T-helper 1 cell treated with Interleukin-12 subunit alpha and Interleukin-12 subunit beta and Interleukin-4 antibody, amounts not matched to agents 30 ng/mL and 1 ng/mL, for 36 hours (primary cell): ENCODE results near the gene MYLK4. TPM values are rescaled to one million over a fixed set of nuclear protein-coding genes. Genes with fewer than 3 reads are reported as not detected.

Experiments used
- intact Hi-C: fragments of 100-400 bp; cut with micrococcal nuclease; formaldehyde crosslinking; loops from one replicate; pipeline ENCODE4 v1.15.1; 2024
- total RNA-seq: library from RNA; stranded (reverse); gene quantifications from 2 replicates; pipeline ENCODE4 v1.2.3, GENCODE V29; 2022

MYLK4 gene
- total RNA-seq, 1 donor from 2014 or later = 0.29 TPM

- intact Hi-C loops = no loop called here
Observed at GRCh38 chr6:2713473-2714110, 37.1 kb downstream of the MYLK4 start.

DNA sequence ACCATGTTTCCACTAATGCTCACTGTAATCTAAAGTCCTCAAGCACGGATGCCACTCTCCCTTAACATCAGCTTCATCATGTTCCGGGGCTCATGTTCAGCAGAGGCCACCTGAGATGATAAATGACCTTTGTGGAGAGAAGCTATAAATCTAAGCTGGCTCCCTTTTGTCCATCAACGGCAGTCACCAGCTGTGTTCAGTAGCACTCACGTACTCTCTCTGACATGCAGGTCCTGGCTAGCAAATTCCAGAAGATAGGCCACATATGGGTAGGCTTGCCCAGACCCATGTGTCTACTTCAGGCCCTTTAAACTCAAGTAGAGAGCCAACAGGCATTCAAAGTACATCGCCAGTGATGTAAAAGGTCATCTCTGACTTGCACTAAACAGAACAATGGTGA is 38.6 kb downstream of the MYLK4 start:
- intact Hi-C loops = no loop called here

DNA sequence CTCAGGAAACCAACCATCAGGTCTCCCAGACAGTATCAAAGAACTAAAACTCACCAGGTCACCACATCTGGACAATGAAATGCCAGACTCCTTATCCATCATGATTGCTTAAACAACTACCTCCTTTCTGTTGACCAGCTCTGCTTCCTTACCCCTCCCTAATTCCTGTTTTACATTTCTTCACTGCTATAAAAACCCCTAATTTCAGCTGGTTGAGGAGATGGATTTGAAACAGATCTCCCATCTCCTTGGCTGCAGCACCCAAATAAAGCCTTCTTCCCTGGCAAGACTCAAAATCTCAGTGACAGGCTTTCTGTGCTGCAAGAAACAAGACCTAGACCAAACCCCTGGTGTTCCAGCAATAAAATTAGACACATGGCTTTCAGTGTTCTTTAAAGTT is 40.3 kb downstream of the MYLK4 start:
- intact Hi-C loops = no loop called here

DNA sequence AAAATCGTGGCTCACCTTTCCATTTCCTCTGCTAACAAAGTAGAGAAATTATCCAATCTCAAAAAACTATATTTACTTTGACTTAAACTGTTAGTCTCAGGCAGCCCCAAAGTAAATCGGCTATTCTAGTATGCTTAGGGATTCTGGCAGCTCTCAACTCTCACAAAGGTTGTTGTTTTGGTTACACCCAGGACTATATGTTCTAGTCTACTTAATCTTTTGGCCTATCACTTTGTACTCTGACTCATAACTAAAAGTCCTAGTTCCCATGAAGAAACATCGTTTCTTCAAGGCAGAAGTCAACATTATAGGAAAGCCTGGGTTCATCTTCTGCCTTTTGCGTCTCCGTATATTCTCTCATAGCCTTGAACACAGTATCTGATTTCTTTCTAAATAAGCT is 42.3 kb downstream of the MYLK4 start:
- intact Hi-C loops = no loop called here

GRCh38 chr6:2706558-2706957 is 44.2 kb downstream of the MYLK4 start:
- intact Hi-C loops = no loop called here

DNA sequence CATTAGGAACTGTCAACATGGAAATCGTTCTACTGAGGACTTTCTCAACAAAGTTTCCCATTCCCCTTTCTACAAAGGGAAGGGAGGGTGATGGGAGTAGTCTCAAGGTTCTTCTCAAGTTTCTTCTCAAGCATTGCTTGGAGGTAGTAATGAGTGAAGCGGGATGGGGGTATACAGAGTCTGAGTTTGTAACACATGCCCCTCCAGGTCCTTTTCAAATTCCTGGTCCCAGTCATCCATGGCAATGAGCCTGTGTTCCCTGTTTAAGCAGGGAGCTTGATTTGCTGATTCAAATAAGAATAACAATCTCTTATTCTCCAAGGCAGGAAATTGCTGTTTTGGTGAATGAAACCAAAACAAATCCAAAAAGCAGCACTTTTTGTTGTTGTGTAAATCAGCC is 45.5 kb downstream of the MYLK4 start:
- intact Hi-C loops = no loop called here

DNA sequence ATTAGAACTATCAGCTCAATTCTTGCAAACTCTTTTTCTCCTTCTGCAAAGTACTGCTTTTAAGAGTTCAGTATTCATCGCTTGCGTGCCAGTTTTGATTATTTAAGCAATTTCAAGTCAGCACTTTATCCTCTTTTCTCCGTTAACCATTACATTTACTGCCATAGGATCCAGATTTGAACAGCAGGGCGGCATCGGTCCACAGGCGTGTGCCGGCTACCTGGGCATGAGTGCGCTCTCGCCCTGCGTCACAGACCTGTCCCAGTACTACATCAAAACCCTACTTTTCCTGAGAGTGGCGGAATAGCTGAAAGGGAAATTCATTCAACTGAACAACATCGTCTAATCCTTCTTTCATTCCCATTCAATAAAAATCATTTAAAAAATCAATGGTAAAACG is 53.4 kb downstream of the MYLK4 start:
- intact Hi-C loops = no loop called here

DNA sequence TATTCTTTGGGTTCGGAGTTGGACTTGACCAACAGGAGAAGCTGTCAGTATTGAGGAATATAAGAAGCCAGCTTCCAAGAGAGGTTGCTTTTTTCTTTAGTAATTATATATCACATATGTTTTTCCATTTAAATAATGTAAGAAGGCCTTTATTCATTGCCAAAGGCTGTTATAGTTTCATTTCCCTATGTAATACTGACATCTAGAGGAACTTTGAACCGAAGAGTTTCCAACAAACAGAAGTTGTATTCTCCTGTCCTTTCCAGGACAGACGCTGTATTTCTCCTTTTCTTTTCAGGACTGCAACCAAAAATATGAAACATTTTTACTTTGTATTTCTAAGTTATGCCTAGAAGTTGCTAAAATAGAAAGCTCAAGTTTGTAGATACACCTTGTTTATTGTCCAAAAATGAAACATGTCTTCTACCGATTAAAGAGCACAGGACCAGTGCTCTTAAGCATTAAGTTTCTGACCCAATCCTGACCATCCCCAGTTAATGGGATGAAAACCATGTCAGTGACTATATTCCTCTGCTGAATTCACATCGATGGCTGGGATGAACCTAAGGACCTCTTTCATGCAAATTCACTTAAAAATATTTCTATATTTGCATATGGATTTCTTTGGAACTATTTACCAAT is 55.1 kb downstream of the MYLK4 start:
- intact Hi-C loops = no loop called here

DNA sequence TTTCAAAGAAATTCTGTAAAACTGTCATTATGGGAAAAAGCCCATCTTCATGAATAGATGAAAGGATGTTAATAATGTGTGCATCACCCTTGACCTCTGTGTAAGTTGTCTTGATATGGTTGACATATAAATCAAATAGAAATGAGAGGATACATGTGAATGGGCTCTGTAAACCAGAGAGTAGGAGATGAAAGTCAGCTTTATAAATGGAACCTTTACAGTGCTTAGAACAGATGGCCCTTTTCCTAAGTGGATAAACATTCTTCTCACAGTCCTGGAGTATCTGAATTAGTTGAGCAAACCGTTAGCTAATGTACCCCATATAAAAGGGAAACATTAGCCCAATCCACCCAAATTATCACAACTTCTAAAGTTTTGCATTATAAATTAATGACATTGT is 57.5 kb downstream of the MYLK4 start:
- intact Hi-C loops = no loop called here

- intact Hi-C loops = no loop called here
Observed at GRCh38 chr6:2688401-2689064, 62.2 kb downstream of the MYLK4 start.

- intact Hi-C loops = no loop called here
Observed at GRCh38 chr6:2687456-2687855, 63.3 kb downstream of the MYLK4 start.

DNA sequence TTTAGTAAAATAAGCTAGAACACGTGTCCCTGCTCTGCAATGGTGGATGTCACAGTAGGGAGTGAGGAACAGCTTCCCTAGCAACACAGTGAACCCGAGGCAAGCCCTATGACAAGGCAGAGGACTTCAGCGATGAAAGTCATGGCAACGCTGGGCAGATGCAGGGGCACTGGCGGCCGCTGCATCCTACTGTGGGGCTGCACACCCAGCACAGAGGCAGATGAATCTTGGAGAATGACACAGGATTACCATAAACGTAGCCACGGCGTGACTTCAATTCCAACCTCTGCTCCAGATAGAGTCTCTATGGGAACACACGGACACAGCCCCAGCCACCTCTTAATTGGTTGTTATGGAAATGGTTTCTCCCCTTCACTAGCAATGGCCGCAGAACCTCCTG is 64.2 kb downstream of the MYLK4 start:
- intact Hi-C loops = no loop called here

- intact Hi-C loops = no loop called here
Observed at GRCh38 chr6:2684766-2685754, 65.7 kb downstream of the MYLK4 start.

DNA sequence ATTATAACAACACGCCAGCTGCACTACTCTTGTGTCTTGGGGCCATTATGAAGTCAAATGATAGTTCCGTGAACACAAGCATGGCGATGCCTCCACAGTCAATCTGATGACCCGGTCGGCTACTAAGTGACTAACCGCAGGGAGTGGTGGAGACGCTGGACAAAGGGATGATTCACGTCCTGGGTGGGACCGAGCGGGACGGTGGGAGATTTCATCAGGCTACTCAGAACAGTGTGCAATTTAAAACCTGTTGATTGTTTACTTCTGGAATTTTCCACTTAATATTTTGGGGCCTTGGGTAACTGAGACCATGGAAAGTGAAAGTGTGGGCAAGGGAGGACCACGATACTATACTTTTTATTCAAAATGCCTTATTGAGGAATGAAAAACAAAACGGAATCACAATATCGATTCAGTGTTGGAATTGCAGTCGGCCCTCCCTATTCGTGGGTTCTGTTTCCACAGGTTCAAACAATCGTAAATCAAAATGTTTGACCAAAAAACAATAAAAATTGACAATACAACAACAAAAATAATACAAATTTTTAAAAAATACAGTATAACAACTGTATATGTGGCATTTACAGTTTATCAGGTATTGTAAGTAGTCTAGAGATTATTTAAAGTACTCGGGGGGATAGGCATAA is 66.5 kb downstream of the MYLK4 start:
- intact Hi-C loops = no loop called here

GRCh38 chr6:2680264-2680922 is 70.3 kb downstream of the MYLK4 start:
- intact Hi-C loops = no loop called here

GRCh38 chr6:2677080-2677593 is 73.6 kb downstream of the MYLK4 start:
- intact Hi-C loops = no loop called here

DNA sequence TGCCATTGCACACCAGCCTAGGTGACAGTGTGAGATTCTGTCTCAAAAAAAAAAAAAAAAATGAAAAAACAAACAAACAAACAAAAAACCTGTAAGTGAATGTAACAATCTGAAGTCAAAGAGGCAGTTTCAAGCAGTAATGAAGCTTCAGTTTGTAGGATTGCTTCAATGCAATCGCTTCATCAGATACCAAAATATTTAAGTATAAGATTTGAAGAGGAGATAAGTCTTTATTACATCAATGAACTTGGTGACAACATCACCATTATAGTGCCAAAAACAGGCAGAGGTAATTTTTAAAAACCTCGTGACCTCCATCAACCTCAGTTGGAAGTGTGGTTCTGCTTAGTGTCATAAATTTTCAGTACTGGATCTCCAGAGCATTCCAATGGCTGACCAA is 74.7 kb downstream of the MYLK4 start:
- intact Hi-C loops = no loop called here

DNA sequence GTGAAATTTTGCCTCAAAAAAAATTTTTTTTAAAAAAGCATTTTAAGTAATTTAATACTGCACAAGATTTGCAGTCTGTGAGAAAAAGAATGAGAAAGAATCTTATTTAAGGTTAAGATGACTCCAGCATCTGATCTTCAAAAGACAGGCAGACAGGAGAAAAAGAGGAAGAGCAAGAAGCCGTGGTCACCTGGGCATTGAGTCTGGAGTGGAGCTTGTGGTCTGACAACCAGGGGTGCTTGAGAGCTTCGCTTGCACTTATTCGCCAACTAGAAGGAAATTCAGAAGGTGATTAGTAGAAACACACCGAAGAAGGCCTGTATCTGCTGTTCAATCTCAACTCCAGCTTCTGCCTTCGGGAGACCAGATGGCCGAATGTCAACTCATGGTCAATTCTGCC is 75.9 kb downstream of the MYLK4 start:
- intact Hi-C loops = no loop called here

DNA sequence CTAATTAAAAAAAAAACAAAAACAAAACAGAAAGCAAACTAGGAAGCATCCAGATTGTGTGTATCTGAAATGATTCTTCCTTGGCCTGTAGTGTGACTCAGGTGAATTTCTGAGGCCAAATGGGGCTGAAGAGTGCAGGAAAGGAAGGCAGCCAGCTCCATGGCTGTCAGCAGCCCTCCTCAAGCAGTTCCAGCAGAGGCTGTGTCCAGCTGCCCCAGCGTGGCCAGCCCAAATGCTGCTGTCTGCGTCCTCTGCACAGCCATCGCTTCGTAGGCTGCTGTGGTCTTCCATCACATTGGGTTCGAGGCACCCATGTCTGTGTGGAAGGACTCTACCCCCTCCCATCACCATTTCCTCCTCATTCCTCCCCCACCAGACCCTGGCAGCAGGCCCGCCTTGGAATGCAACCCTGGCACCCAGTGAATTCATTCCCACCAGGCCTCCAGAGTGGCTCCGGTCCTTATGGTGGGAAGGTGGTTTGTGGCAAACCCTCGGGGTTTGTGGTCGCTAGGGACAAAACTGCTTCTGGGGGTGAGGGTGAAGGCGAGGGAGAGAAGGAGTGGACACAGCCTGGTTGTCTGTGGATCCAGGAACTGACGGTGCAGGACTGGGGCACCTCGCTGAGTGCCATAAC is 81.5 kb downstream of the MYLK4 start:
- intact Hi-C loops = no loop called here

DNA sequence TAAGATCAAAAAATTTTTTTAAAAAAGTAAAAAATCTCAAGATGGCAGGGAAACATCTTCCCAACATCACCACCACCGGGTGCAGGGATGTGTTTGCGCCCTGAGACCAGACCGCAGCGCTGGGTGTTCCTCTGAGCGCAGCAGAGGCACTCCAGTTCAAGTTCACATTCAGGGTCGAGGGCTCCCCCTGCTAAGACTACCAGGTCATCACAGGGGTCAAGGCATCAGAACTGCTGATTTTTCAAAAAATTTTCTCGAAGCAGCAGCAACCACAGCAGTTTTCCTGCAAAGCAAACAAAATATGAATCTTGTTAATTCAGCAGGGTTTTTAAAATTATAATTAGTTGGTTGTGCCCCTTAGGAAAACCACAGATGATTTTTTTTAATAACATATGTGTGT is 83.1 kb downstream of the MYLK4 start:
- intact Hi-C loops = no loop called here
